ENCODE measurements around the gene HDAC4.

DNA sequence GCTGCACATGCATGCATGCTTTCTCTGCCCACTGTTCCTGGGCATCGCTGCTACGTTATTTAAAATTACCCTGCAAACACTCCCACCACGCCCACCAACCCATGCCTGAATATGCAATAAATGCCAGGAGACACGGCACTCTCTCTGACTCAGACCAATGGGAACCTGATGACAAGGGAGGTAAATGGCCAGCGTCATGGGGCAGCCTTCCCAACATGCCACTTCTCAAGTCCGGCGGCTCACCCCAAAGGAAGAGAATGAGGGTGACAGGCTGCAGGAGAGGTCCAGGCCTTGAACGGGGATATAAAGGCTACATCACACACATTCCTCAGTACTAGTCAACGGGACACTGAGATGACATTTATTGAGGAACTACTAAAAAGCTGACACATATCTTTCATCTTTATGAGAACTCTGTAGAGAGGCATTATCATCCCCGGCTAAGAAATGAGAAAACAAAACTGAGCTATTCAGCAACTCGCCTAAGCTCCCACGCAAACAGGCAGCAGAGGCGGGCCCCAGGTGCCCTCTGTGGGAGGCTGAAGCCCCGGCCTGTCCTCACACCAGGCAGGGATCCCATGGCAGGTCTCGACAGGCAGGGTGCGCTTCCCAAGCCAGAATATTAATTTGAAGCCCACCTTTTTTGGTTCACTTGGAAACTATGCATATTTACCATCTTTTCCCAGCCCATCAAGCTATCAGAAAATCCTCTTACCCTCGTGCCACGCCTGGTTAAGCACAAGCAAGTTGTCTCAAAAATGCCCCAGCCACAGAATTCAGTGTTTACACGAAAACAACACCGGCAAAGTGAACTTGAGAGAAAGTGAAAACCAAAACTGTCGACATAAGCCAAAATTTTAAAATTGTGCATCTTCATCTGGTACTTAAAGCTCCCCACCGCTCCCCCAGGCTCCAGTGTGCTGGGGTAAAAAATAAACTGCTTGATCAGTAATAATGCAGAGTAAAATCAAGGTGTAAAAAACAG, 166.3 kb downstream of the HDAC4 start:
- TF ChIP-seq CTCF (conservative IDR thresholded peaks at IDR 0.05; ENCODE audit: low read length) (no peak), EZH2phosphoT487 (IDR thresholded peaks at IDR 0.05; ENCODE audit: borderline replicate concordance) (no peak)

Data from Loucy (cell line).